SIG-M5 treated with dmso at 0.1 percent for 504 hours (cell line): ENCODE results near the gene DCDC2C.

ENCODE experiments used
- DNase-seq: peaks from one replicate; lab custom pipeline; 2025; ENCODE audit not compliant: unreplicated experiment; lab: John Stamatoyannopoulos, UW

DCDC2C gene

GRCh38 chr2:3769766-3770165, 66.4 kb downstream of the DCDC2C start:
- DNase-seq, result no peak

DNA sequence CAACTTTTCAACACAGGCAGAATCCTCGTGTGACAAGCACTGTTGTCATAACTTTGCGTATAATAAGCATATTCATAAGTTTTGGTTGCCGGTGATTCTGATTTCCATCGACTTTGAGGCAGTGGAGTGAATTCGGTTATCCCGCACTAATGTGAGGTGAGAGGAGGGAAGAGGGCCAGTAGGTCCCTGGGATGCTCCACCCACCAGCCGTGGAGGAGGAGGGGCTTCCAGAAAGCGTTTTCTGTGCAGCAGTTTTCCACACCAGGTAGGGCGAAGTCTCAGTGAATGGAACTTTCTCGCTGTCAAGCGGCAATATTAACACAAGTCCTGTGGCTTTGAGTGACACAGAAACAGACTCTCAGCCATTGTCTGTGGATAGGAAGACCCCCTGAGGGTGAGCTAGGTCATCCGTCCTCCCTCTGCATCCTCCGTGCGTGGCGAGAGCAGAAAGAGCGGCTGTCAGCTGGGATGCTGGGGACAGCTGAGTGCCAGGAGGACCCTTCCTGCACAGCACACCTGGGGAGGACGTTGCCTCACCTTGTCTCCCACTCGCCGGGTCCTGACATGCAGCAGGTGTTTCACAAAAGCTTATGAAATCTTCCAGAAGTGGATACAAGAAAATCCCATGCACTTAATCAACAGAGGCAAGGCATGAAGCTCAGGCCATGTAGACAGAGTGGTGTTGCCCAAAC, 67.5 kb downstream of the DCDC2C start:
- no peak for DNase-seq

- no peak for DNase-seq
These were observed 68.2 kb downstream of the DCDC2C start for GRCh38 chr2:3771576-3771975.

DNA sequence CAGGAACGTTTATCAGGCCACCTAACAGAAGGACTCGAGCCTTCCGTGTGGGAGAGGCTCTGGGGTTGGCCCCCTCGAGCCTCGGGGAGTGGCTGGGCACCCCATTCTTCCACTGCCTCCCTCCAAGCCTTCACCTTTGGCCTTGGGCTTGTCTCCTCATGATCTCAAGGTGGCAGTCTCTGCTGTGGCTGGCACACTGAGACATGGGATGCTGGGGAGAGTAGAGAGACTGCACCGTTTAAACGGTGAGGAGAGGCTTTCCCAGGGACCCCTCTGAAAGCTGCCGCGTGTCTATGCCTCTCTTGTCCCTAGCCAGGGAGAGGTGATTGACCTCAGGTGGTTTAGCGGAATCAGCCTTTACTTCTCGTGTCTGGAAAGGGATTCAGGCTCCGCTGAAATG, 71.0 kb downstream of the DCDC2C start:
- no peak for DNase-seq

GRCh38 chr2:3776311-3776710, 72.9 kb downstream of the DCDC2C start:
- DNase-seq, result no peak

DNA sequence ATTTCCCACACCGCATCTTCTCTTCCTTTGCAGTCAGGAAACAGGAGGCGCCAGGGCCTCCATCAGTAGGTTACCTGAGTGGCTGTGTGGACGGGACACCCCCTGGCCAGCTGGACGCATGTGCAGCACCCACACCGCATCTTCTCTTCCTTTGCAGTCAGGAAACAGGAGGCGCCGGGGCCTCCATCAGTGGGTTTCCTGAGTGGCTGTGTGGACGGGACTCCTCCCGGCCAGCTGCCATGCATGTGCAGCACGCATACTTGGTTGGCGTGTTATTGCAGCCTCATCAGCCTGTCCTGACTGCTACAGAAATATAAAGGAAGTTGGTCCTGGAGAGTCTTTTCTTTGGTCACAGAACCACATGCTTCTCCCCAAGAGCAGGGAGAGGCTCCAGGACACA, 74.6 kb downstream of the DCDC2C start:
- no peak for DNase-seq

GRCh38 chr2:3778851-3779495, 75.6 kb downstream of the DCDC2C start:
- no peak for DNase-seq

DNA sequence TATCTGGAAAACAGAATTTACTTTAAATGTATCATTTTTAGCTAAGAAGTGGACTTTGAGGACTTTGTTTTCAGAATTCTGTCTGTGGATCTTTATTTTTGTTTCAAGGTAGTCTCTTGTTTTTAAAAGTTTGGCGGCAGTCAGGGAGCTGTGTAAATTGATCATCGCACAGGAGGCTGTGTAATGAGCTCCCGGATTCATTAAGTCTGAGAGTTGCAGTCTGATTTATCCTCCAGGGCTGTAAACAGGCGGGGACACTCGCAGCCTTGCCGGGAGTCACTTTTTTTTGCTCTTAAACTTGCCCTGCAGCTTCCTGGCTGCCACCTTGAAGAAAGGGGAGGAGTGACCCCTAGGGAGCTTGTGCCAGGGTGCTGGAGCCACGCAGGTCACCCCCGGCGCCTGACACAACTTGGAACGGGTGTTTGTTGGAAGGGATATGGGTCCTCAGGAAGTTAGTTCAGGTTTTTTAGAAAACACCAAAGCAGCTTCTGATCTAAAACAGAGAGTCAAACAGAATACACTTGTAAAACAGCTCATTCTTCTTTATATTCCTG, 76.2 kb downstream of the DCDC2C start:
- DNase-seq, result no peak

DNA sequence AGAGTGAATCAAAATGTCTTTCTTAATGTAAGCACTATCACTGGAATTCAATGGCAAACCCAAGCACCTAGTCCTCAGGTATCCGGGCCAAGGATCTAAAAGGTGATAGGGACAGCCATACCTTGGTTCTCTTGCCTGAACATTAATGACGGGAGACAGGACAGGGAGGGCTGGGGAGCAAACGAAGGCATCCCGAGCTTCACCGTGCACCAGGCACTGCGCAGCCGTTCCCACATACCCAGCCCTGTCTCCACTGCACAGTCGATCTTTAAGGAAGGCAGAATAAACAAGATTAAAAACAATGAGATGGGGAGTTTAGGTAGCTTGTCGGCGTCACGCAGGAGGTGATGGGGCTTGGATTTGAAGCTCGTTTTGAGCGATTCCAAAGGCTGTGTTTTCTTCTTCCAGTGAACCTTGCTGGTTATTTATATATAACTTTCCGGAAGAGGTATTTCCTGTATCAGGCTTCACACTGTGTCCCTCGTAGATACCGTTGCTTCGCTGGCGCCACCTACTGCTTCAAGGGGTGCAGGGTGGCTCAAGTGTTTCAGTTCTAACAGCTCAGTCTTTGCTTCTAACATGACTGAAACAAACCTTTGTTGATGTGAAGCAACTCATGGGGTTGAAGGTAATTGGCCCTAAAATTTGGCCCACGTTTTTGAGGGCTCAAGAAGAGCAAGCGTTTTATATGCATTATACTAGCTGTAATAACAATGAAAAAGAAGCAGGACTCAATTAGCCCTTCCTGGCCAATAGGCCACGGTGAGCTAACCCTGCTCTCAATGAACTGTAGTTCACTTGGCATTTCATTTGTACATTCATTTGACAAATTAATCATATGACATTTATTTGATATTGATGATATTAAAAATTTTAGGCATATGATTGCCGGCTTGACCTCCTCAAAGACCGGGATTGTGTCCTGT, 77.4 kb downstream of the DCDC2C start:
- DNase-seq, result peak; percentile 38

DNA sequence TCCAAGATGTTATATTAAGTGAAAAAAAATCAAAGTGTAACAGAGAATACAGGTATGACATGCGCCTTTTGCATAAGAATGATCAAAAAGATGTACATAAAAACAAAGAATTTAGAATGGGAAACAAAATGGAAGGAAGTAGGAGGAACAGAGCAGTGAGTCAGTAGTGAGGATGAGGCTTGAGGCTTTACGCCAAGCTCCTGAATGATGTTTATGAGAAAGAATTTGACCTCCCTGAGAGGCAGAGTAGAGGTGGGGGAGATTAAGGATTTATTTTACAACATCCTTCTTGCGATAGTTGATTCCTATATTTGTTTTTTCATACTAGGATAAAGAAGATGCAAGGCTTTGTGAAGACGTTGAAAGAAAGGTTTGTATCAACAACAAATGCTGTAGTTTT, 81.4 kb downstream of the DCDC2C start:
- DNase-seq, result no peak

GRCh38 chr2:3785220-3785889, 82.0 kb downstream of the DCDC2C start:
- no peak for DNase-seq

DNA sequence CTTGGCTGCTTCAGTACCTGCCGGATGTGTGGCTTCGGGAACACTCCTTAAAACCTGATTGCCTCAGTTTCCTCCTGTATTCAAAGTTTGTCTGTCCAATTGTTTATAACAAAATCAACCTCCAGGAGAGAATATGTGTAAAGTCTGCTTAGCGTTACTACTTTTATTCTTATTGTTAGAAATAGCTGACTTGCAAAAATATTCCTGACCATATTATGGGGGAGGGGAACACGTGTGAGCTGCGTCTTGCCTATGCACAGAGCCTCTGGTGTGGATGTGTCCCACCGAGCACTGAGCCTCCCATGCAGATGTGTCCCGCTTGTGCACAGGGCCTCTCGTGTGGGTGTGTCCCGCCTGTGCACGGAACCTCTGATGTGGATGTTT, 82.5 kb downstream of the DCDC2C start:
- no peak for DNase-seq

DNA sequence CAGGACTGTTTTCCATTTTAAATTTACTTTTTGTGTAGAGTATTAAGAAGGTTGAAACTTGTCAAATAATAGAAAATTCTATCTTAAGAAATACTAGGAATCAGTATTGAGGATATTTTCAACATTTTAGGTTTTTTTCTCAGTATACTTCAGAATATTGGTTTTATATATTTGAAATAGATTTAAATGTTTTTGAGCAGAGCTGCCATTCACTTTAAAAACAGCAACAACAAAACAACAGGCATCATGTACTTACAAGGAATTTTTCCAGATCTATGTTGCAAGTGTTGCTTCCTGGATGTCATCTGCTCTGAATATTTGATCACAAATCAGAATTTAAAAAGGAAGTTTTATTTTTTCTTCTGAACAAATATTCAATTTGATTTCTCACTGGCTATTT, 84.4 kb downstream of the DCDC2C start:
- DNase-seq, result no peak

- DNase-seq, result no peak
These were observed 85.9 kb downstream of the DCDC2C start for GRCh38 chr2:3789256-3789655.

DNA sequence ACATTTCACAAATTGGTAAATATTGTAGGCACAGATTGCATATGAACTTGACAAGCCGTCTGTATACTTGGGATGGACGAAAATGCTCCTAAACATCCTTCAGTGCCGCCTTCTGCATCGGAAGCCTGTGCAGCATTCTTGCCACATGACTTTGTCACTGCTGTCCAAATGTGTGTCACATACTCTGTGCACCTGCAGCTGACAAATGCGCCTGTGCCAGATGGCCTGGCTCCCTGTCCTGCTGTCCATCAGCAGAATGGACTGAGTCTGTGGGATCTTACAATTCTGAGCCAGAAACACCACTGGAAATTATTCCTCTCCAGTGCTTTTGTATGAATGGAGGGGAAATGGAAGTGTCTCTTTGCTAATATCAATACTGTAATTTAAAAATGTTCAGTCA, 89.9 kb downstream of the DCDC2C start:
- no peak for DNase-seq

DNA sequence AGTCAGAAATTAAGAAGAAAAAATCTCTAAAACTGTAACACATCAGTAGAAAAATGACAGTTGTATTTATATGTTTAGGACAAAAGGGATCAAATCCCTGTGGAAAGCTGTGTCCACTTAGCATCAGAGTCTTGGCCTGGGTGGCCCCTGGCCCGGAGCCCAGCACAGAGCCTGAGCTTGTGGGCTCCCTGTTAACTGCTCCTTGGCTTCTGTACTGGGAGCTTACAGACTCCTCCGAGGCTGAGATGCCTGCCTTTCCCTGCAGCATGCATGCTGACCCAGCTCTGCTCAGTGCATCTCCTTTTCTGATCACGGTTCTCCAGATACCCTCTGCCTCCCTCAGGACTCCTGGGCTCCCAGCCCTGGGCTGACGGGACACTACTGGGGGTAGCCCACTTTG, 98.1 kb downstream of the DCDC2C start:
- no peak for DNase-seq

- DNase-seq, result no peak
These were observed 102.0 kb downstream of the DCDC2C start for GRCh38 chr2:3805201-3805939.

DNA sequence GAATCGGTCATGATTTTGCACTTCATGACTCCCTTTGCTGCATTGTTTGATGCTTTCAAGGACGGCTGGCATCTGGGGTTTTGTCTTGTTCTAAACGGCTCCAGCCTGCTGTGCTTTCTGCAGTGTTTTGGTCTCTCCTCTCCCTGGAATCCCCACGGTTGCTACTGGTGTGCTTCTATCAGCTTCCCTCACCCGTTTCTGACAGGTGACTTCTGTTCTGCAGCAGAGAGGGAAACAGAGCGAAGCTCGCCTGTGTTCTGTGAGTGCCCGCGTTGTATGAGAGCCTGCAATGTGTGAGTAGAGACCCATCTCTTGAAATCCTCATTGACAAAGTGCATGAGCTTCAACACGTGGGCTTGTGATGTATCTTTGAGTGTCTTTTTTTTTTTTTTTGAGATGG, 102.8 kb downstream of the DCDC2C start:
- DNase-seq, result no peak

- DNase-seq, result no peak
These were observed 103.4 kb downstream of the DCDC2C start for GRCh38 chr2:3806730-3807129.

DNA sequence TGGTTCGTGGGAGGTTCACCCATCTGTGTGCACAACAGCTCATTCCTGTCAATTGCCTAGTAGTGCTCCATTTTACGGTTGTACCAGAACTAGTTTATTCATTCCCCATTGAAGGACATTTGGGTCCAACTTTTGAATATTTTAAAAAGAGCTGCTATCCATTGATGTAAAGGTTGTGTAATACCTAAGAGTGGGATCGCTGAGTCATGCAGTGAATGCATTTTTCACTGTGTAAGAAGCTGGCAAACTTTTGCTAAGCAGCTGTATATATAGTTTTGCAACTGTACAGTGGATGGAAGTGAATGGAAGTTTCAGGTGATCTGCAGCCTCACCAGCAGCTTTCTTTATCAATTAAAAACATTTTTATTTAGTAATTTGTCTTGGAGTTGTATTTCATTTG, 104.5 kb downstream of the DCDC2C start:
- DNase-seq, result no peak
